Right forelimb (tissue), 1 donor: ENCODE data around the gene NTM.
"Not testable (repeated sequence)": the region's sequence is repeated elsewhere in the genome, so short reads cannot be mapped to it uniquely, and the experiment has no call there.

Source experiments
- DNase-seq: peaks from one replicate; pipeline ENCODE4 v3.0.0-alpha.2; 2018

Gene NTM

GRCh38 chr11:132058211-132058772 lies 687.9 kb downstream of the NTM start:
- DNase-seq, result no peak

GRCh38 chr11:132060567-132060966 lies 690.2 kb downstream of the NTM start:
- no peak for DNase-seq

DNA sequence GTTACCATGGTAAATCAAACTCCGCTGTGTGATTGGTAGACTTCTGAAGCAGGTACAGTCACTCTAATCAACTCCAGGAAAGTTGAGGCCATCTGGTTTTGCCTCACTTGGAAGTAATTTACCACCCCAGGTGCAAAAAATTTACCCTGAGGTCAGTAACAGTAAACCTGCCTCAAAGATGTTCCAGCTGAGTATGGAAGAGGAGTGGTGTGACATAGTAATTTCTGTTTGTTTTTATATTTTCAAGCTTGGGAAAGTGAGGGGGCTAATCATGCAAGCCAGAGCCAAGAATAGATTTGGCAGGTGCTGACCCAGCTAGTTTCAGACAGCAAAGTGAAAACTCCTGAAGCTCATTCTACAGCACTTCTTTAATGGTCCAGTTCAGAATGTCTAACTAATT lies 691.6 kb downstream of the NTM start:
- no peak for DNase-seq

DNA sequence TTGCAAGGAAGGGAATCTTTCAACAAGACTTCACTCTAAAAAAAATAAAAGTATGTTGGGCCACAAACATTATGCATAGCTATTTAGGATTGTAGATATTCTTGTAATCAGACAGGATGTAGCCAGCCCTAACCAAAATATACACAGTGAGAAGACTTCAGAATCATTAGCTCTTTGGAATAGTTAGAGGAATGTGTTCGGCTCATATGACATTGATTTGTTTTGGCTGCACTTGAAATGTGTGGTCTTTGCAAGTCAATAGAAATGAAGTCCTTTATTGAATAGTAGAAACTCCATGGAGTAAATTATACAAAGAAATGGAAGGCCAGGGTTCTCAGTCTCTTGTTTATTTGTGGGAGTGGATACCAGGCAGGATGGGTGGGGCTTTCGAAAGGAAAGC lies 692.1 kb downstream of the NTM start:
- no peak for DNase-seq

DNA sequence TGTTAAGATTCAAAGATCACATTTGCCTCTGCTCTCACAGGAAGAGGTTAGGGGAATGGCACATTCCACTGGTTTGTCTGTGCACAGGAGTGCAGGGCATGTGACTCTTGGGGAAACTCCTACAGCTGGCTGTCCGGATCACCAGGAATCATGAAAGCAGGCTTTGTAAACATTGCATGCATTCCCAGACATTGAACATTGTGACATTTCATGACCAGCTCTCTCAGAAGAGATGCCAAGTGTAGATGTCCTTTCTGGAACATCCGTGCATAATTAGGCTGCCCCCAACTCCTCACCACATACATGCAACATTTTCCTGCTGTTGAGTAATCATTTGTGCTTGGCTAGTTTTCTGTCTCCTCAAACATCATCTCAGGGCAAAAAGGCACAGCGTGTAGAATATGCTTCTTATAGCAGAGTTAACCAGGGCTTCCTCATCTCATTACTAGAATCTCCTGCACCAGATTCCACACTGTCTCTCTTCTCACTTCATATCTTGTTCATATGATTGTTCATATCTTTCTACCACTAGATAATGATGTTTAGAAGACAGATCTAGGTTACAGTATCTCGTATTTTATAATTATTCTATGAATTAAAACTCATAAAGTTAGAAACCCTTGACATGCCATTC lies 694.7 kb downstream of the NTM start:
- no peak for DNase-seq

- no peak for DNase-seq
Measured at GRCh38 chr11:132068556-132068955, 698.1 kb downstream of the NTM start.

DNA sequence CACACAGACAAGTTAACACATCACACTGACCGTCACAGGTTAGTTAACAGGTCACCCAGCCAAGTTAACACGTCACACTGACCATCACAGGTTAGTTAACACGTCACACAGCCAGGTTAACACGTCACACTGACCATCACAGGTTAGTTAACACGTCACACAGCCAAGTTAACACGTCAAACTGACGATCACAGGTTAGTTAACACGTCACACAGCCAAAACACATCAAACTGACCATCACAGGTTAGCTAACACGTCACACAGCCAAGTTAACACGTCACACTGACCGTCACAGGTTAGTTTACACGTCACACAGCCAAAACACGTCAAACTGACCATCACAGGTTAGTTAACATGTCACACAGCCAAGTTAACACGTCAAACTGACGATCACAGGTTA lies 699.2 kb downstream of the NTM start:
- DNase-seq, result not testable (repeated sequence)

DNA sequence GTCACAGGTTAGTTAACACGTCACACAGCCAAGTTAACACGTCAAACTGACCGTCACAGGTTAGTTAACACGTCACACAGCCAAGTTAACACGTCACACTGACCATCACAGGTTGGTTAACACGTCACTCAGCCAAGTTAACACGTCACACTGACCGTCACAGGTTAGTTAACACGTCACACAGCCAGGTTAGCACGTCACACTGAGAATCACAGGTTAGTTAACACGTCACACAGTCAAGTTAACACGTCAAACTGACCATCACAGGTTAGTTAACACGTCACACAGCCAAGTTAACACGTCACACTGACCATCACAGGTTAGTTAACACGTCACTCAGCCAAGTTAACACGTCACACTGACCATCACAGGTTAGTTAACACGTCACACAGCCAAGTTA lies 700.5 kb downstream of the NTM start:
- not testable (repeated sequence) for DNase-seq

GRCh38 chr11:132072044-132072857 lies 701.8 kb downstream of the NTM start:
- DNase-seq, result no peak

DNA sequence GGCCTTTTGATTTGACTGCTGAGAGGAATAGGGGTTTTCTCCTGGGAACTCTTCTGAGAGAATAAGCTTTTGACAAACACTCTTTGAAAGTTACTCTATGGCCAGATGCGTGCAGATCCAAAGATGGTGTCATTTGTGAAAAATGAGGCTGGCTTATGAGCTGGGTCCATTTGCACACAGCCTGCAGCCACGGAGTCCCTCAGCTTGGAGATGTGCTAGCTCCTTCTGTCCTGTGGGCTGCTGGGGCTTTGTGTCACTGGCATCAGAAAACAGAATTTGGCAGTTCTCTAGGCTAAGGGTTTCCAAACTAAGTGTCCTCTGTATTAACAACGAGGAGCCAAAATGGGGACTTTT lies 702.4 kb downstream of the NTM start:
- DNase-seq, result no peak

DNA sequence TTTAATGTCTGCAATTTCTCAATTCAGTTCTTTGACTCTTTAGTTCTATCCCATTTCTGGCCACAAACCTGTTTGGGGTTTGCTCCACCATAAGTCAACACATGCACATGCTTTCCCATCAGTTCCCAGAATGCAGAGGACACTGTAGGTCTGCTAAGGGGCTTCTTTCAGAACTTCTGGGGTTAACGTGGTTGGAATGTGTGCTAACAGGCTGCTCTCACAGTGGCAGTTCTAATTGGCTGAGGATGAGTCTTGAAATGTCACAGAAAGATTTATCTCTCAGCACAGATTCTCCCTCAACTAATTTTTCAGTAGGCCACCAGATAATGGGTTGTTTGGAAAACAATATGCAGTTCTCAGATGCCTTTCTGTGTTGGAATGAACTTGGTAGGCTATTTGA lies 703.4 kb downstream of the NTM start:
- DNase-seq, result no peak

- DNase-seq, result no peak
Measured at GRCh38 chr11:132075447-132075846, 705.0 kb downstream of the NTM start.

DNA sequence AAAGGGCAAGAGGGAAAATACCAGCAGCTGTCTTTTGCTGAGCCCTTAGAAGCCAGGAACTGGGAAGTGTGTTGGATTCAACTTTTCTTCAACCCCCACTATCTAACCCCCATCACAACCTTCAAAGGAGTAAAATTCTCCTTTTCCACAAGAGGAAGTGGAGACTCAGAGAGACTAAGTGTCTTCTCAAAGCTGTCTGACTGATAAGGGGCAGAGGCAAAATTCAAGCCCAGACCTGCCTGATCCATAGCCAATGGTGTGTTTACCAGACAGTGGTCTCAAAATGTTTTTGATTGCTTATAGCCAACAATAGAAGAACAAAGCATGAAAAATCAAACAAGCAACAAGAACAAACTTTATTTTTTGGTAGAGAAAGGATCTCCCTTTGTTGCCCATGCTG lies 707.0 kb downstream of the NTM start:
- no peak for DNase-seq

DNA sequence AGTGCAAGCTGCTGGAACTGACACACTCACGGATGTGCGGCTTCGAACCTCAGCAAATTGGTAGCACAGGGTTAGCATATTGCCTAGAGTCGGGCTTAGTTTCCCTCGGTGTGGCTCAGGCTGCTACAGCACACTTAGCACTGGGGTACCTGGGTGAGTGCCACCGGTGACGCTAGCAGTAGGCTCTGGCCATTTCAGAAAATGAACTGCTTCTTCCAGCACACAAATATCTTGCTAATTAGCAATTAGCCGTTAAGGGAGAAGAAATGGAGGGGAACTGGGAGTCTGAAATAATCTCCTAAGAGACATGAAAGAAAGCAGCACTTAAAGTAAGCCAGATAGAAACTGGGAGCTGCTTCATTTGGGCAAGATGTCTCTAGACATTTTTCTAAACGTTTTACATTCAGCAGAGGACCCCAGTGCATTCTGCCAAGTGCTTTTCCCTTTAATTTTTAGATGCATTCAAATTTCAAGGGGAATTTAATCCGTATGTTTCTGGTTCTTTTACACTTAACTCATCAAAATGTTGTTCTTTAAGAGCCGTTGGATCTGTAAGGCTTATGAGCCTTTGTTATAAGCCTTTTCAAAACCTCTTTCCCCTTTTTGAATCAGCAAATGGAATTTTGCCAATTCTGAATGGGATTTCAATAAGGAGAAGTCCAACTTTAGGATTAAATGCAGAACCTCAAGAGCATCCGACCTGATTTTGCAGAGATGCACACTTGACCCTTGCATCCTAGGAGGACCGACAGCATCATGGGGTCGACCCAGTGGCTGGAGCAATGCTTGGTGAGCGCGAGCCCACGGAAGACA lies 708.1 kb downstream of the NTM start:
- no peak for DNase-seq

GRCh38 chr11:132080127-132080526 lies 709.7 kb downstream of the NTM start:
- no peak for DNase-seq

DNA sequence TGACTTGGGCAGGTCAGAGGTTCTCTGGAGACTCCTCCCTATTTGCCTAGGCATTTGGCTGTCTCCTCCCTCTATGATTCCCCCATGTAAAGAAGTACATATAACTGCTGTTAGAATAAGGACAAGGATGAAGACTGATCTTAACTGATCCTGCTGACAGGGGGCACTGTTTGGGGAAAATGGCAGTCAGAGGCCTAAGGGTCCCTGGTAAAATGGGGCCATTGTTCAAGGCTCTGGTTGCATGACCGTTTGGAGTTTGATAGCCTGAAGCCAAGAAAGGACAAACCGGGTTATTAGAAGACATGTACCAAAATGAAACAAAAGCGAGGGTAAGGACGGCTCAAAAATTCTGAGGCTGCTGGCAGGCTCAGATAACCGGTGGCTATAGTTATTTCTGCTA lies 712.2 kb downstream of the NTM start:
- no peak for DNase-seq

GRCh38 chr11:132084433-132084832 lies 714.0 kb downstream of the NTM start:
- no peak for DNase-seq

DNA sequence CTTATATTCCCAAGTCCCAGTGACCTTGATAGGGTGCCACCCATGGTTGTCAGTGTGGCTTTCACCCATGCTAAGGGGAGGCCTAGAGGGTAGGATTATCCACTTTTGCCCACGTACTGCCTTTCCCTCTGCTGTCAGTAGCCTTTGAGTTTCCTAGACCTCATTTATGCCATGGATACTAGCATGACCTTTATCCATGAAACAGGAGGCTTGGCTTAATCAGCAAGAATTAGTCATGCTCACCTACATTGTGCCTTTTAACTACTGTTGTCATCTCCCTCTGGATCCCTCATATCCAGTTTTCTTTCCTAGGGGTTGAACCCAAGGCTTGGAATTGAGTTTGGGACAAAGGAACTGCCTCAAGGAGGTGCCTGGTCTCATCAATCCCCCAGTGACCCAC lies 716.7 kb downstream of the NTM start:
- DNase-seq, result no peak

DNA sequence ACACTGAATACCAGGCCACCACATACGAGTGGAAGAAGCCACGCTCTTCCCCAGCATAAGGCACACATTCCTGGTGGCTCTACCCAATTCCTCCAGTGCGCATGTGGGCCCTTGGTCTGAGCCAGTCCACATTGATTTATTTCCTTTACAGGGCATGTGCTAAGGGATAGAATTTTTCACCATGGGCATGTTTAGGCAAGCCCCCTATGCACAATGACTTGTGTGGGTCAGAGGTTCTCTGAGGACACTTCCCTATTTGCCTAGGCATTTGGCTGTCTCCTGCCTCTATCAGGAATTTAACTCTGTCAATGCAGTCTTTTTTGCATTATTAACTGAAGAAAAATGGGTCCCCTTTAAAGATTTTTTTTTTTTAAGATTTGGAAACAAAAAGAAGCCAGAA lies 718.1 kb downstream of the NTM start:
- DNase-seq, result no peak

DNA sequence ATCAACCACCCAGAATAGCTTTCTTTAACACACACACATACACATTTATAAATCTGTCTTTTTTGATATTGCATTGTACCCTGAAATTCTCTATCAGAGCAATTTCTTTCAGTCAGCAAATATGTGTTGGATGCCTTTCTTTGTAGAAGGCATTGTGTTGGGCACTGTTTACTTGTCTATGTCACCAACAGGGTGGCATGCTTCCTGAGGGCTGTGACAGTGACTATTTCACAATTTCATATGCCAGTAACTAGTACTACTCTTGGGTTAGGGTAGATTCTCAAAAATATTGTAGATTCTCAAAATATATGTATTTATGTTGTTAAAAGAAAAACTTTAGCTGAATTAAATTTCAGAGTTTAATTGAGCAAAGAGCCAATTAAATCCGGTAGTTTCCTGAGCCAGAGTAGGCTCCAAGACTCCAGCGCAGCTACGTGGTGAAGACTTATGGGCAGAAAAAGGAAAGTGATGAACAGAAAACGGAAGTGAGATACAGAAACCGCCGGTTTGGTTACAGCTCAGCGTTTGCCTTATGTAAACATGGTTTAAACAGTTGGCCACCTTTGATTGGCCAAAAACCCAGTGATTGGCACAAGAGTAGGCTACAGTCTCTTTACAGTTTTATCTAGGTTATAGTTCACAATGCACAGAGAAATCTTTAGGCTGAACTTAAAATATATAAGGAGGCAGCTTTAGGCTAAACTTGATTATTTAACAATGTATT lies 723.3 kb downstream of the NTM start:
- DNase-seq, result no peak

DNA sequence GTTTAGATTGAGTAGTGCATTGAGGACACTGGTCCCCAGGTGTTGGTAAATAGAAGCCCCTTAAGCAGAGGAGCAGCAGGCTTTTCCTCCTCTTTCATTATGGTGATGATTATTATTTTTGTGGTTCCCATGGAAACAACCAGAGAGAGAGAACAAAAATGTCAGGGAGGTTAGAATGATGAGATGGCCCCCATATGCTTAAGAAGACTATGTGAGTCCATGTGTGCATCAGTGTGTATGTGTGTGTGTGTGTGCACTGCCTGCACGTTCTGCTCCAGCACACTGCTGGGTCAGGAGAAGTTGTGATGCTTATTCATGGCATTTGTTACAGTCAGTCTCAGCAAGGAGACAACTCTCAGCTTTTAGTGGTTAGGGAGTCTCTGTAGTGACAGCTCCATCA lies 724.2 kb downstream of the NTM start:
- no peak for DNase-seq

- DNase-seq, result no peak
Measured at GRCh38 chr11:132095230-132096131, 725.1 kb downstream of the NTM start.
